IMR-90 (cell line): ENCODE measurements around the gene DOCK7. TPM values are rescaled to one million over a fixed set of nuclear protein-coding genes. Genes with fewer than 3 reads are reported as not detected.

ENCODE experiments used
- ATAC-seq: fragments of 200-7000 bp; cut with Tn5 transposase; 2 replicates; pipeline ENCODE4 v1.9.1; 2020; ENCODE audit warnings: low read depth, mild to moderate bottlenecking, moderate library complexity
- BruUV-seq: library from RNA; stranded (reverse); fragments of 400-500 nt; replicated peaks from 2 replicates; lab custom pipeline; 2021; lab: Mats Ljungman, UMichigan
- CTCF ChIA-PET: fragments of 300-600 bp; formaldehyde crosslinking; extraction: SDS; loops from one replicate; lab custom pipeline; 2021; ENCODE audit warnings: antibody characterized with exemption; lab: Yijun Ruan, JAX
- POLR2A ChIA-PET: fragments of 300-600 bp; sonication (Branson Sonifier 250); formaldehyde crosslinking; loops from one replicate; lab custom pipeline; 2022; ENCODE audit warnings: antibody characterized with exemption; ENCODE audit not compliant: unreplicated experiment; lab: Charles Lee
- DNase-seq: peaks from one replicate; pipeline ENCODE4 v3.0.0; 2013
- H2AFZ ChIP-seq: replicated peaks from 2 replicates; pipeline ENCODE3; 2013; ENCODE audit warnings: low read length, mild to moderate bottlenecking; ENCODE audit not compliant: poor library complexity
- H2AK5ac ChIP-seq: 2 replicates; pipeline ENCODE4 v1.6.1; 2013; ENCODE audit warnings: low read depth, low read length, inconsistent platforms
- H2AK9ac ChIP-seq: replicated peaks from 2 replicates; pipeline ENCODE3; 2013; ENCODE audit warnings: mild to moderate bottlenecking, low read depth, low read length, moderate library complexity; ENCODE audit not compliant: poor library complexity
- H2BK120ac ChIP-seq: 2 replicates; pipeline ENCODE4 v1.6.1; 2013; ENCODE audit warnings: low read depth, low read length, inconsistent platforms
- H2BK15ac ChIP-seq: 3 replicates; pipeline ENCODE4 v1.6.1; 2013; ENCODE audit warnings: low read depth, low read length, inconsistent platforms
- H2BK20ac ChIP-seq: 2 replicates; pipeline ENCODE4 v1.6.1; 2013; ENCODE audit warnings: low read depth, mild to moderate bottlenecking, inconsistent platforms, low read length, moderate library complexity
- H2BK5ac ChIP-seq: 2 replicates; pipeline ENCODE4 v1.6.1; 2013; ENCODE audit warnings: mild to moderate bottlenecking, low read depth, low read length, inconsistent platforms; ENCODE audit not compliant: poor library complexity, severe bottlenecking
- H3K14ac ChIP-seq: replicated peaks from 2 replicates; pipeline ENCODE4 v1.6.1; 2013; ENCODE audit warnings: low read depth, low read length, inconsistent platforms
- H3K18ac ChIP-seq: 2 replicates; pipeline ENCODE4 v1.6.1; 2013; ENCODE audit warnings: low read depth, low read length, control low read depth
- H3K23ac ChIP-seq: 2 replicates; pipeline ENCODE4 v1.6.1; 2013; ENCODE audit warnings: low read depth, low read length, inconsistent platforms
- H3K27ac ChIP-seq: 2 replicates; pipeline ENCODE4 v1.5.1; 2013; ENCODE audit warnings: mild to moderate bottlenecking, control low read depth, low read length; ENCODE audit not compliant: insufficient read depth
- H3K27me3 ChIP-seq: 2 replicates; pipeline ENCODE4 v1.6.1; 2013; ENCODE audit warnings: low read length; ENCODE audit not compliant: control insufficient read depth, insufficient read depth
- H3K36me3 ChIP-seq: 2 replicates; pipeline ENCODE4 v1.6.1; 2013; ENCODE audit warnings: low read length, mixed read lengths; ENCODE audit not compliant: control insufficient read depth, insufficient read depth
- H3K4ac ChIP-seq: 2 replicates; pipeline ENCODE4 v1.6.1; 2013; ENCODE audit warnings: low read depth, low read length, inconsistent platforms
- H3K4me1 ChIP-seq: 2 replicates; pipeline ENCODE4 v1.6.1; 2013; ENCODE audit warnings: low read length, mixed read lengths; ENCODE audit not compliant: control insufficient read depth, insufficient read depth
- H3K4me2 ChIP-seq: 2 replicates; pipeline ENCODE4 v1.6.1; 2013; ENCODE audit warnings: low read depth, mild to moderate bottlenecking, control low read depth, low read length, moderate library complexity
- H3K4me3 ChIP-seq: 2 replicates; pipeline ENCODE4 v1.5.1; 2013; ENCODE audit warnings: low read depth, mild to moderate bottlenecking, control low read depth, low read length, moderate library complexity; ENCODE audit not compliant: insufficient read depth
- H3K56ac ChIP-seq: 2 replicates; pipeline ENCODE4 v1.6.1; 2013; ENCODE audit warnings: low read length, inconsistent platforms; ENCODE audit not compliant: insufficient read depth; ENCODE audit errors: extremely low read depth
- H3K79me1 ChIP-seq, 2 experiments: 2 replicates each; pipeline ENCODE4 v1.6.1; 2013; ENCODE audit warnings: low read length in 2 of 2, inconsistent platforms in 1 of 2, low read depth in 1 of 2
- H3K9ac ChIP-seq: 2 replicates; pipeline ENCODE4 v1.6.1; 2013; ENCODE audit warnings: low read depth, low read length, control low read depth
- H3K9me1 ChIP-seq: 2 replicates; pipeline ENCODE4 v1.6.1; 2013; ENCODE audit warnings: low read length, inconsistent platforms; ENCODE audit not compliant: insufficient read depth
- H3K9me3 ChIP-seq: 2 replicates; pipeline ENCODE4 v1.6.1; 2013; ENCODE audit warnings: low read length; ENCODE audit not compliant: control insufficient read depth, insufficient read depth
- H4K20me1 ChIP-seq: 2 replicates; pipeline ENCODE4 v1.6.1; 2013; ENCODE audit warnings: low read length, inconsistent platforms; ENCODE audit not compliant: insufficient read depth
- H4K5ac ChIP-seq: 2 replicates; pipeline ENCODE4 v1.6.1; 2013; ENCODE audit warnings: mild to moderate bottlenecking, low read depth, low read length, control low read depth
- H4K8ac ChIP-seq, 2 experiments: 2 replicates each; pipeline ENCODE4 v1.6.1; 2013; ENCODE audit warnings: low read depth in 2 of 2, low read length in 2 of 2, control low read depth in 1 of 2, inconsistent platforms in 1 of 2
- H4K91ac ChIP-seq: 2 replicates; pipeline ENCODE4 v1.6.1; 2013; ENCODE audit warnings: low read depth, low read length, inconsistent platforms; ENCODE audit not compliant: insufficient read depth
- CEBPB ChIP-seq: IDR thresholded peaks from 2 replicates; pipeline ENCODE4 v1.6.1; 2012; ENCODE audit warnings: low read depth, low read length, improper control_type of control experiment
- WGBS, 2 experiments: methylation state at CpG; one replicate each; pipeline versions ENCODE4 v1.1.5 to v1.1.7; 2013; ENCODE audit warnings: missing lambda C conversion rate in 2 of 2; ENCODE audit not compliant: insufficient read length in 1 of 2; ENCODE audit errors: extremely low coverage in 2 of 2; 5-methylcytosine and 5-hydroxymethylcytosine counted together
- dilution Hi-C: fragments of 300-500 bp; cut with HindIII; formaldehyde crosslinking; loops from one replicate; pipeline ENCODE4 v1.14.3; 2018; ENCODE audit warnings: low sequenced_read_pairs; ENCODE audit not compliant: unreplicated experiment
- in situ Hi-C: fragments of 300-500 bp; cut with MboI; formaldehyde crosslinking; loops from 3 replicates; pipeline ENCODE4 v1.14.3; 2019; ENCODE audit warnings: low sequenced_read_pairs, inconsistent platforms, mixed read lengths
- intact Hi-C: fragments of 100-400 bp; cut with micrococcal nuclease; formaldehyde crosslinking; loops from 2 replicates; pipeline ENCODE4 v1.10.0; 2022
- polyA plus RNA-seq, 3 experiments: library from polyadenylated mRNA; depleted of rRNA; stranded (reverse); fragments of >200 nt; gene quantifications; 2 replicates each; pipeline ENCODE4 v1.2.3, GENCODE V29; 2012; ENCODE audit warnings: low replicate concordance in 1 of 3
- total RNA-seq: library from RNA; depleted of rRNA; stranded (reverse); fragments of >200 nt; gene quantifications from 2 replicates; pipeline ENCODE4 v1.2.3, GENCODE V29; 2012
- TF ChIP-seq, protein P1 (sequence below): fragments of 150-350 bp; IDR thresholded peaks from 2 replicates; pipeline ENCODE4 v1.6.1; 2016; ENCODE audit warnings: low read depth, mild to moderate bottlenecking, low read length, moderate library complexity, borderline replicate concordance

DOCK7 gene
- total and polyA plus RNA-seq, 2 of the 4 experiments (the other 2 are of a cell fraction): 38.0 to 97.7 TPM

DNA sequence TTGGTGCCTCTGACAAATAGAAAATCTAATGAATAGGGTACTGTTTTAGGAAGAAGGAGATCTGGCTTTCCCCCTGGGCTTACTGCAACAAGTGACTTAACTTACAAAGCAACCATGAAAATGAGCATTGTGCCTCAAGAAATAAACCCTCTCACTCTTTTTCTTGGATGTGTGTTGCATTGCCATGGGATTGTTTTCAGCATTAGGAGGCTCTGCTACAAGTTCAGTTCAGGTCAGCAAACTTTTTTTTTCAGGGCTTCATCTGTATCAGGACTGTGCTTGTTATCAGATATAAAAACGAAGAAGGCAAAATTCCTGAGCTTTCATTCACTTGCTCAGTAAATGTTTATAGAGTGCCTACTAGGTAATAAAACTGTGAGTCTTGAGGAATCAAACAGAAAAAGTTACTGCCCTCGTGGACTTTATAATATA, 37.8 kb upstream of the DOCK7 start (continued):
- TF ChIP-seq, protein P1, sequence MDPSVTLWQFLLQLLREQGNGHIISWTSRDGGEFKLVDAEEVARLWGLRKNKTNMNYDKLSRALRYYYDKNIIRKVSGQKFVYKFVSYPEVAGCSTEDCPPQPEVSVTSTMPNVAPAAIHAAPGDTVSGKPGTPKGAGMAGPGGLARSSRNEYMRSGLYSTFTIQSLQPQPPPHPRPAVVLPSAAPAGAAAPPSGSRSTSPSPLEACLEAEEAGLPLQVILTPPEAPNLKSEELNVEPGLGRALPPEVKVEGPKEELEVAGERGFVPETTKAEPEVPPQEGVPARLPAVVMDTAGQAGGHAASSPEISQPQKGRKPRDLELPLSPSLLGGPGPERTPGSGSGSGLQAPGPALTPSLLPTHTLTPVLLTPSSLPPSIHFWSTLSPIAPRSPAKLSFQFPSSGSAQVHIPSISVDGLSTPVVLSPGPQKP: no peak

DNA sequence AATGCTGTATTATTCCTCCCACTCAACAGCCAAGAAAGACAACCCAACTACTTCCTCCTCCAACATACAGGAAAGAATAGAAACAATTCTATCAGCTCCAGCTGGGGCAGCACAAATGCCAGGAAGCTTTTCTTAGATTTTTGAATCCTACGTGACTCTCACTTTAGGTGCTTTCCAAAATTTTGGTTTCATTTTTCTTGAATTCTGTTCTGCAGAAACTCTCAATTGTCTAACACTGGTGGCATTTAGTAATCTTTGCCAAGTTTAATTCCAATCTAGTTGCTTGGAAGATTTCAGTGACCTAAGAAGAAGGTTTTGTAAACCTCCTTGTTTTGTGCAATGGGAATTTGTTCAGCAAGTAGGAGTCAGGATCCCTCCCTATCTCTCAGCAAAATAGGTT, 37.1 kb upstream of the DOCK7 start:
- H3K4ac ChIP-seq: no peak overlapping the region
- H4K91ac ChIP-seq: no peak overlapping the region
- peak overlapping the region in 1 of 2 experiments; percentile 13; a peak in 2 of 4 replicates for H4K8ac ChIP-seq
- H2BK20ac ChIP-seq: no peak overlapping the region
- in situ Hi-C loops: loop anchor here (25.0 kb wide), 1 partner anchor 538 kb away; the partner anchor contains the start of gene L1TD1
- no peak overlapping the region for H2BK120ac ChIP-seq
- dilution Hi-C loops: no loop called here
- peak overlapping the region; percentile 54; the same call in 1 of the 2 replicates for H3K27ac ChIP-seq
- no peaks in the 10 kb centered on the region for H3K9me3 ChIP-seq
- H3K9ac ChIP-seq: no peak overlapping the region; the same call in 1 of the 2 replicates
- no peak overlapping the region for H2AK9ac ChIP-seq
- H3K23ac ChIP-seq: no peak overlapping the region
- H3K14ac ChIP-seq: no peak overlapping the region
- H2AK5ac ChIP-seq: no peak overlapping the region
- no peaks in the 10 kb centered on the region for H4K20me1 ChIP-seq
- ATAC-seq (peak; percentile 70), DNase-seq (peak; percentile 94)
- BruUV-seq: no TSS peak
- WGBS, 2 experiments: 0% methylated on average over 1 of the region's 1 CpG; no CpG with 5 or more reads in 1 of the 2 experiments
- H2AFZ ChIP-seq: no peak overlapping the region
- H3K56ac ChIP-seq: no peak overlapping the region
- H3K18ac ChIP-seq: peak overlapping the region; percentile 36; the same call in 1 of the 2 replicates
- peak overlapping the region; percentile 36; the same call in 1 of the 2 replicates for H3K4me3 ChIP-seq
- no peaks in the 10 kb centered on the region for H3K9me1 ChIP-seq
- no peaks in the 10 kb centered on the region for H3K27me3 ChIP-seq
- no peaks in the 10 kb centered on the region for H3K36me3 ChIP-seq
- H3K4me2 ChIP-seq: peak overlapping the region; percentile 75
- no peaks in the 10 kb centered on the region; a peak in 1 of 4 replicates for H3K79me1 ChIP-seq
- POLR2A ChIA-PET: no interaction called here
- H3K4me1 ChIP-seq: peaks cover 11% of the 10 kb centered on the region
- H2BK15ac ChIP-seq: no peak overlapping the region
- peak overlapping the region; percentile 31; the same call in 1 of the 2 replicates for H4K5ac ChIP-seq
- CTCF ChIA-PET: interaction anchor here (0.5 to 1.5 kb wide), 3 partner anchors 10 to 365 kb away, joined by 3 read pairs; no protein-coding TSS in a partner anchor
- TF ChIP-seq, protein P1: no peak
- TF ChIP-seq CEBPB: peak; percentile 75
- intact Hi-C loops: loop anchor here (1.0 kb wide), 1 partner anchor 35 kb away; no protein-coding TSS in a partner anchor
- peak overlapping the region; percentile 88 for H2BK5ac ChIP-seq
